ENCODE results near the gene KDM1B.

Gene KDM1B

GRCh38 chr6:18189196-18189595, 34.0 kb downstream of the KDM1B start:
- Histone ChIP-seq H3K9me3 (ENCODE audit: insufficient read depth, low read depth, low read length) (no peaks in the 10 kb centered on the region), H3K9ac (ENCODE audit: low read depth, low read length, poor library complexity, severe bottlenecking) (no peak overlapping the region), H2AFZ (ENCODE audit: low read length) (no peak overlapping the region), H3K4me1 (ENCODE audit: insufficient read depth, low read length, poor library complexity, severe bottlenecking) (peaks cover 17% of the 10 kb centered on the region), H3K36me3 (ENCODE audit: insufficient read depth, low read length) (no peaks in the 10 kb centered on the region; the same call in 1 of the 2 replicates), H3K4me2 (ENCODE audit: low read depth, low read length, poor library complexity, severe bottlenecking) (no peak overlapping the region), H3K27me3 (ENCODE audit: insufficient read depth, low read length, poor library complexity, severe bottlenecking) (no peaks in the 10 kb centered on the region), H3K79me2 (ENCODE audit: insufficient read depth, low read length) (no peaks in the 10 kb centered on the region), H4K20me1 (ENCODE audit: insufficient read depth, low read length, poor library complexity, severe bottlenecking) (no peaks in the 10 kb centered on the region), H3K4me3 (ENCODE audit: low read length, poor library complexity, severe bottlenecking) (no peak overlapping the region), H3F3A (ENCODE audit: low read depth) (no peaks in the 10 kb centered on the region), H3K9me2 (replicated peaks; ENCODE audit: low read depth, low read length) (no peaks in the 10 kb centered on the region)
- TF ChIP-seq, protein P1, sequence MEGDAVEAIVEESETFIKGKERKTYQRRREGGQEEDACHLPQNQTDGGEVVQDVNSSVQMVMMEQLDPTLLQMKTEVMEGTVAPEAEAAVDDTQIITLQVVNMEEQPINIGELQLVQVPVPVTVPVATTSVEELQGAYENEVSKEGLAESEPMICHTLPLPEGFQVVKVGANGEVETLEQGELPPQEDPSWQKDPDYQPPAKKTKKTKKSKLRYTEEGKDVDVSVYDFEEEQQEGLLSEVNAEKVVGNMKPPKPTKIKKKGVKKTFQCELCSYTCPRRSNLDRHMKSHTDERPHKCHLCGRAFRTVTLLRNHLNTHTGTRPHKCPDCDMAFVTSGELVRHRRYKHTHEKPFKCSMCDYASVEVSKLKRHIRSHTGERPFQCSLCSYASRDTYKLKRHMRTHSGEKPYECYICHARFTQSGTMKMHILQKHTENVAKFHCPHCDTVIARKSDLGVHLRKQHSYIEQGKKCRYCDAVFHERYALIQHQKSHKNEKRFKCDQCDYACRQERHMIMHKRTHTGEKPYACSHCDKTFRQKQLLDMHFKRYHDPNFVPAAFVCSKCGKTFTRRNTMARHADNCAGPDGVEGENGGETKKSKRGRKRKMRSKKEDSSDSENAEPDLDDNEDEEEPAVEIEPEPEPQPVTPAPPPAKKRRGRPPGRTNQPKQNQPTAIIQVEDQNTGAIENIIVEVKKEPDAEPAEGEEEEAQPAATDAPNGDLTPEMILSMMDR (conservative IDR thresholded peaks at IDR 0.05; ENCODE audit: low read length), result no peak
- no peak for TF ChIP-seq EZH2phosphoT487 (IDR thresholded peaks at IDR 0.05; ENCODE audit: borderline replicate concordance)

GRCh38 chr6:18192026-18192425, 36.8 kb downstream of the KDM1B start:
- Histone ChIP-seq H2AFZ (ENCODE audit: low read length) (no peak overlapping the region), H3F3A (ENCODE audit: low read depth) (no peaks in the 10 kb centered on the region), H3K4me2 (ENCODE audit: low read depth, low read length, poor library complexity, severe bottlenecking) (no peak overlapping the region), H3K4me3 (ENCODE audit: low read length, poor library complexity, severe bottlenecking) (no peak overlapping the region), H3K9me2 (replicated peaks; ENCODE audit: low read depth, low read length) (no peaks in the 10 kb centered on the region), H3K27me3 (ENCODE audit: insufficient read depth, low read length, poor library complexity, severe bottlenecking) (no peaks in the 10 kb centered on the region), H3K4me1 (ENCODE audit: insufficient read depth, low read length, poor library complexity, severe bottlenecking) (peaks cover 1% of the 10 kb centered on the region), H3K36me3 (ENCODE audit: insufficient read depth, low read length) (no peaks in the 10 kb centered on the region; the same call in 1 of the 2 replicates), H3K79me2 (ENCODE audit: insufficient read depth, low read length) (no peaks in the 10 kb centered on the region), H3K9ac (ENCODE audit: low read depth, low read length, poor library complexity, severe bottlenecking) (no peak overlapping the region), H3K9me3 (ENCODE audit: insufficient read depth, low read depth, low read length) (no peaks in the 10 kb centered on the region), H4K20me1 (ENCODE audit: insufficient read depth, low read length, poor library complexity, severe bottlenecking) (no peaks in the 10 kb centered on the region)
- no peak for TF ChIP-seq EZH2phosphoT487 (IDR thresholded peaks at IDR 0.05; ENCODE audit: borderline replicate concordance)
- TF ChIP-seq, protein P1 (conservative IDR thresholded peaks at IDR 0.05; ENCODE audit: low read length), result no peak

GRCh38 chr6:18203786-18204185, 48.6 kb downstream of the KDM1B start:
- Histone ChIP-seq H3K4me3 (ENCODE audit: low read length, poor library complexity, severe bottlenecking) (no peak overlapping the region), H3K9me2 (replicated peaks; ENCODE audit: low read depth, low read length) (no peaks in the 10 kb centered on the region), H4K20me1 (ENCODE audit: insufficient read depth, low read length, poor library complexity, severe bottlenecking) (no peaks in the 10 kb centered on the region), H3K9ac (ENCODE audit: low read depth, low read length, poor library complexity, severe bottlenecking) (no peak overlapping the region), H2AFZ (ENCODE audit: low read length) (no peak overlapping the region), H3K36me3 (ENCODE audit: insufficient read depth, low read length) (peaks cover 9% of the 10 kb centered on the region; the same call in 1 of the 2 replicates), H3K4me1 (ENCODE audit: insufficient read depth, low read length, poor library complexity, severe bottlenecking) (no peaks in the 10 kb centered on the region), H3K9me3 (ENCODE audit: insufficient read depth, low read depth, low read length) (no peaks in the 10 kb centered on the region), H3F3A (ENCODE audit: low read depth) (no peaks in the 10 kb centered on the region), H3K27me3 (ENCODE audit: insufficient read depth, low read length, poor library complexity, severe bottlenecking) (no peaks in the 10 kb centered on the region), H3K4me2 (ENCODE audit: low read depth, low read length, poor library complexity, severe bottlenecking) (no peak overlapping the region), H3K79me2 (ENCODE audit: insufficient read depth, low read length) (no peaks in the 10 kb centered on the region)
- TF ChIP-seq, protein P1 (conservative IDR thresholded peaks at IDR 0.05; ENCODE audit: low read length), result no peak
- no peak for TF ChIP-seq EZH2phosphoT487 (IDR thresholded peaks at IDR 0.05; ENCODE audit: borderline replicate concordance)
